Mammary epithelial cell (primary cell): ENCODE data around the gene GDF10.

ENCODE experiments used
- EZH2 ChIP-seq: IDR thresholded peaks from 2 replicates; pipeline ENCODE4 v1.6.1; 2012; ENCODE audit warnings: low read length, inconsistent platforms, borderline replicate concordance
- TF ChIP-seq, protein P1 (sequence below), 2 donors: IDR thresholded peaks in 1 of 2; conservative IDR thresholded peaks in 1 of 2; 2 replicates each; pipeline ENCODE4 v1.5.1; 2011 to 2012; ENCODE audit warnings: inconsistent platforms in 2 of 2, low read length in 2 of 2, mild to moderate bottlenecking in 2 of 2, control low read depth in 1 of 2, low read depth in 1 of 2; ENCODE audit not compliant: insufficient read depth in 1 of 2; ENCODE audit errors: extremely low read depth in 1 of 2

DNA sequence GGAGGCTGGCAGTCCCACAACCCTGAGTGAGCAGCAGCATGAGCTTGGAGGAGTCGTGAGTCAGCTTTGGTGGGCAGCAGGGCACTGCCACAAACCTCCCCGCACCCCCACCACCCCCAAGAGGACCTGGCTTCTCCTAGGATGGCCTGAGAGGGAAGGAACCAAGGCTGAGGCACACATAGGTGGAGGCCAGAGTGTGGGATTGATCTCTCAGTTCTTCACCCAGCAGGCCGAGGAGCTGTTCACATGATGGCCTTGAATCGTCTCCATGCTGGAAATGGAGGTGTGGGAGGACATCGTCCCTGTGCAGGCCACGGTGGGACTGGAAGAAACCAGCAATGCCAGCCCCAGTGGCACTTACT, 17.4 kb upstream of the GDF10 start:
- TF ChIP-seq, protein P1, sequence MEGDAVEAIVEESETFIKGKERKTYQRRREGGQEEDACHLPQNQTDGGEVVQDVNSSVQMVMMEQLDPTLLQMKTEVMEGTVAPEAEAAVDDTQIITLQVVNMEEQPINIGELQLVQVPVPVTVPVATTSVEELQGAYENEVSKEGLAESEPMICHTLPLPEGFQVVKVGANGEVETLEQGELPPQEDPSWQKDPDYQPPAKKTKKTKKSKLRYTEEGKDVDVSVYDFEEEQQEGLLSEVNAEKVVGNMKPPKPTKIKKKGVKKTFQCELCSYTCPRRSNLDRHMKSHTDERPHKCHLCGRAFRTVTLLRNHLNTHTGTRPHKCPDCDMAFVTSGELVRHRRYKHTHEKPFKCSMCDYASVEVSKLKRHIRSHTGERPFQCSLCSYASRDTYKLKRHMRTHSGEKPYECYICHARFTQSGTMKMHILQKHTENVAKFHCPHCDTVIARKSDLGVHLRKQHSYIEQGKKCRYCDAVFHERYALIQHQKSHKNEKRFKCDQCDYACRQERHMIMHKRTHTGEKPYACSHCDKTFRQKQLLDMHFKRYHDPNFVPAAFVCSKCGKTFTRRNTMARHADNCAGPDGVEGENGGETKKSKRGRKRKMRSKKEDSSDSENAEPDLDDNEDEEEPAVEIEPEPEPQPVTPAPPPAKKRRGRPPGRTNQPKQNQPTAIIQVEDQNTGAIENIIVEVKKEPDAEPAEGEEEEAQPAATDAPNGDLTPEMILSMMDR (conservative IDR thresholded peaks at IDR 0.05 in 1 of 2, IDR thresholded peaks at IDR 0.05 in 1 of 2; ENCODE audit: extremely low read depth in 1 of 2, insufficient read depth in 1 of 2, low read depth in 1 of 2, low read length in 2 of 2), result no peak
- TF ChIP-seq EZH2, result no peak
